ENCODE measurements around the gene PRKCSH.

GRCh38 chr19:11496391-11497163, 61.1 kb downstream of the PRKCSH start:
- TF ChIP-seq CTCF (conservative IDR thresholded peaks at IDR 0.05; ENCODE audit: low read length) (peak; percentile 86), EZH2phosphoT487 (IDR thresholded peaks at IDR 0.05; ENCODE audit: borderline replicate concordance) (no peak)

All from Loucy (cell line).